Measurements from ENCODE around the gene UCN. TPM values are rescaled to one million over a fixed set of nuclear protein-coding genes. Genes with fewer than 3 reads are reported as not detected.
"Not testable (repeated sequence)": the region's sequence is repeated elsewhere in the genome, so short reads cannot be mapped to it uniquely, and the experiment has no call there.

The UCN gene
- total RNA-seq, 4 donors from 2014 or later = 2.3 to 5.2 TPM; not detected in 2

- H3K4me1 ChIP-seq = no peaks in the 10 kb centered on the region
- H3K9me3 ChIP-seq = no peaks in the 10 kb centered on the region
- H3K4me3 ChIP-seq = no peak overlapping the region
- no peak for DNase-seq
- H3K27me3 ChIP-seq = no peaks in the 10 kb centered on the region
- no peaks in the 10 kb centered on the region for H3K36me3 ChIP-seq
- no peak for TF ChIP-seq CTCF (IDR thresholded peaks at IDR 0.05)
- TF ChIP-seq POLR2A (IDR thresholded peaks at IDR 0.05) = no peak
- H3K27ac ChIP-seq = no peak overlapping the region
Observed at GRCh38 chr2:27278010-27278409, 30.2 kb downstream of the UCN start.

DNA sequence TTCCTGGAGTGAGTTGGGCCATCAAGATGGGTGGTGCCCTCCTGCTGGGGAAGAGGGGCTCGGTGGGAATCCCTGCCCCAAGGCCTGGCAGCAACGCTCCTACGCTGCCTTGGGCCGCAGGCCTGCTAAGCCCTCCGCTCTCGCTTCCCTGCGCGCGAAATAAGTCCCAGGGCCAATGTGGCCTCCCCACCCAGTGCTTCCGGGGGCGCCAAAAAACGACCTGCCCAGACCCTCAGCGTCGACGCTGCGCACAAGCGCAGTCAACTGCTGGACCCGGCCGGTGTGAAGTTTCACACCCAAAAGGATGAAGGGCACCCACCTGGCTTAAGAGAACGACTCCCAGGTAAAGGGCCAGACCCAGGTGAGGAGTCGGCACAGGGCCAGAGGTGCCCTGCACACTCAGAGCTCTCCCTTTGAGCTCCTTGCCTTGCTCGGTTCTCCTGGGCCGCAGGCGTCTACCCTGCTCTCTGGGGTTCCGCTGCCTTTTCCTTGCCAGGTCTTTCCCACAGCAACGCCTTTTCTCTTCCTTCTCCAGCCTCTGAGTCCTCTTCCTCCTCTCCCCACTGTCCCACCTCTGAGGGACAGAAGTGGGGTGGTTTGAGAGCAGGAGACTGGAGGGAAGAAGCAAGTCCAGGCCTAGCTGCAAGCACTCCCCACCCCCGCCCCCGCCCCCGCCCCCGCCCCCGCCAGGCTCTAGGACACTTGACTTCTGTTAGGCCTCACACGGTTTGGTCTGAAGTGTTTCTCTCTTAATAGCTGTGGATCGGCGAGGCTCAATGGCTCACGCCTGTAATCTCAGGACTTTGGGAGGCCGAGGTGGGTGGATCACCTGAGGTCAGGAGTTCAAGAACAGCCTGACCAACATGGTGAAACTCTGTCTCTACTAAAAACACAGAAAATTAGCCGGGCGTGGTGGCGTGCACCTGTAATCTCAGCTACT, 32.8 kb downstream of the UCN start, which contains the start of gene DNAJC5G:
Gene DNAJC5G, plus strand, starts transcription at position 223 of the 940 bp plus-strand sequence. CDS start 1,296 bp downstream, outside the sequence.
- Histone ChIP-seq H3K36me3 (no peaks in the 10 kb centered on the region), H3K4me1 (no peaks in the 10 kb centered on the region), H3K9me3 (no peaks in the 10 kb centered on the region), H3K4me3 (no peak within 1 kb of the TSS), H3K27me3 (no peaks in the 10 kb centered on the region), H3K27ac (no peak within 1 kb of the TSS)
- no peak for DNase-seq
- TF ChIP-seq POLR2A (IDR thresholded peaks at IDR 0.05) (no peak), CTCF (IDR thresholded peaks at IDR 0.05) (no peak)

- H3K4me3 ChIP-seq, H3K9me3 ChIP-seq, H3K27me3 ChIP-seq, H3K4me1 ChIP-seq, H3K36me3 ChIP-seq, H3K27ac ChIP-seq, DNase-seq: not testable (repeated sequence)
Observed at GRCh38 chr2:27272537-27273522, 35.4 kb downstream of the UCN start.

DNA sequence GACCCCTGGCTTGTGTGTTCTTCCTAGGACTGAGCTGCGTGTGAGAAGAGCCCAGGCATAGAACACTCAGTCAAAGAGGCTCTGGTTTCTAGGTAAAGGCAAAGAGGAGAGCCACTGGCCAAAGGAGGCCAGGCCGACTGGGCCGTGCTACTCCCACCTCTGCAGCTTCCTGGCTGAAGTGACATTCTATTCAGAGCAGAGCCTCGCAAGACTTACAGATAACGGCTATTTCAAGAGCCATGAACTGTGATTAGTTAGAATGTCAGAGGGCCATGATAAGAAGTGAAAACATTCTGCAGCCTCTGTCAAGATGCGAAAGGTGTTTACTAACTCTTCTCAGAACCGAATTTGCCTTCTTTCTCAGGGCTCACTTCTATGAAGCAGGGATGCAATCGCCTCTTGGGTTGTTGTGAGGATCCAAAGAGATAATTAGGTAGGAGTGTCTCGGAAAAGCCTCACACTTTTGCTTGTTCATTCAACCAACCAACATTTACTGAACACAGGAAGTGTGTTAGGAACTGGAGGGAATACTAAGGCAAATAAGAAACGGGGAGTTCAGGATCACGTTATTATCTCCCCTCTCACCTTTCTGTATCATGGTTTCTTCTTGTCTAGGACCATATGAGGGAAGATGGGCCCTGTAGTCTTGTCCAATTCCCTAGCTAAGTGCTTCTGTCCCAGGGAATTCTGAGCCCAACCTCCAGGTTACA, 36.5 kb downstream of the UCN start:
- no peaks in the 10 kb centered on the region for H3K9me3 ChIP-seq
- no peak overlapping the region for H3K4me3 ChIP-seq
- no peaks in the 10 kb centered on the region for H3K4me1 ChIP-seq
- no peak for DNase-seq
- TF ChIP-seq POLR2A (IDR thresholded peaks at IDR 0.05) (no peak), CTCF (IDR thresholded peaks at IDR 0.05) (no peak)
- no peaks in the 10 kb centered on the region for H3K27me3 ChIP-seq
- no peak overlapping the region for H3K27ac ChIP-seq
- no peaks in the 10 kb centered on the region for H3K36me3 ChIP-seq

GRCh38 chr2:27270670-27271069, 37.6 kb downstream of the UCN start:
- TF ChIP-seq CTCF (IDR thresholded peaks at IDR 0.05) = no peak
- no peak for TF ChIP-seq POLR2A (IDR thresholded peaks at IDR 0.05)
- Histone ChIP-seq H3K9me3 (no peaks in the 10 kb centered on the region), H3K36me3 (no peaks in the 10 kb centered on the region), H3K4me1 (no peaks in the 10 kb centered on the region), H3K4me3 (no peak overlapping the region), H3K27me3 (no peaks in the 10 kb centered on the region), H3K27ac (no peak overlapping the region)
- DNase-seq = no peak
